Chondrocyte (in vitro differentiated cells): Measurements from ENCODE around the gene ZNF740. TPM values are rescaled to one million over a fixed set of nuclear protein-coding genes. Genes with fewer than 3 reads are reported as not detected.

Experiments used
- DNase-seq: peaks from one replicate; pipeline ENCODE4 v3.0.0; 2021; ENCODE audit warnings: mixed read lengths, low spot score
- H3K27ac Mint-ChIP-seq: one replicate; pipeline ENCODE4 v1.8.0; 2021; ENCODE audit warnings: mild to moderate bottlenecking, moderate library complexity, mixed read lengths; ENCODE audit not compliant: unreplicated experiment
- H3K27me3 Mint-ChIP-seq: 2 replicates; pipeline ENCODE4 v1.8.0; 2021; ENCODE audit warnings: low read depth, mixed read lengths
- H3K36me3 Mint-ChIP-seq: 2 replicates; pipeline ENCODE4 v1.8.0; 2021; ENCODE audit warnings: low read depth, mixed read lengths
- H3K4me1 Mint-ChIP-seq: 2 replicates; pipeline ENCODE4 v1.8.0; 2021; ENCODE audit warnings: low read depth, mild to moderate bottlenecking, mixed read lengths
- H3K4me3 Mint-ChIP-seq: one replicate; pipeline ENCODE4 v1.8.0; 2021; ENCODE audit warnings: mild to moderate bottlenecking, moderate library complexity, mixed read lengths; ENCODE audit not compliant: unreplicated experiment
- H3K9me3 Mint-ChIP-seq: 2 replicates; pipeline ENCODE4 v1.8.0; 2021; ENCODE audit warnings: low read depth, mixed read lengths
- total RNA-seq: library from RNA; stranded (reverse); gene quantifications from 3 replicates; pipeline ENCODE4 v1.2.1, GENCODE V29; 2021
- TF ChIP-seq, protein P1 (sequence below): fragments of 200-600 bp; sonication (generic); IDR thresholded peaks from 2 replicates; pipeline ENCODE4 v1.5.0; 2021; ENCODE audit warnings: antibody characterized with exemption, mild to moderate bottlenecking, moderate library complexity

The ZNF740 gene
- total RNA-seq, 1 donor from 2014 or later = 36.7 TPM

DNA sequence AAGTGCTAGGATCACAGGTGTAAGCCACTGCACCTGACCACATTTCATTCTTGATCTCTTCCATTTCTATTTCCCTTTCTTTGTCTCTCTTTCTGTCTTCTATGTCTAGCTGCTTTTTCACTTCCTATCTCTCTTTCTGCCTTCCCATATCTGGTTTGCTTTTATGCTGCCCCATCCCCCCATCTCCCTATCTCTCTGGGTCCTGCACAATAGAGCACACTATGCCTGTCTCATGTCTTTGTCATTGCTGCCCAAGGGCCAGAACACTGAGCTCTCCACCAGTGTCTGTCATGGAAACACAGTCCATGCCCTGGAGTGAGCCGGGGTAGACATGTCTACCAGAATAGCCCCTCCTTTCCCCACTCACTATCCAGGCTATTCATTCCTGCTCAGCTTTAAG is 63.8 kb downstream of the ZNF740 start:
- Mint-ChIP-seq H3K36me3 (peaks cover 1% of the 10 kb centered on the region), H3K4me3 (no peak overlapping the region), H3K27ac (no peak overlapping the region), H3K4me1 (no peaks in the 10 kb centered on the region), H3K27me3 (peaks cover 24% of the 10 kb centered on the region), H3K9me3 (no peaks in the 10 kb centered on the region)
- DNase-seq = no peak
- TF ChIP-seq, protein P1, sequence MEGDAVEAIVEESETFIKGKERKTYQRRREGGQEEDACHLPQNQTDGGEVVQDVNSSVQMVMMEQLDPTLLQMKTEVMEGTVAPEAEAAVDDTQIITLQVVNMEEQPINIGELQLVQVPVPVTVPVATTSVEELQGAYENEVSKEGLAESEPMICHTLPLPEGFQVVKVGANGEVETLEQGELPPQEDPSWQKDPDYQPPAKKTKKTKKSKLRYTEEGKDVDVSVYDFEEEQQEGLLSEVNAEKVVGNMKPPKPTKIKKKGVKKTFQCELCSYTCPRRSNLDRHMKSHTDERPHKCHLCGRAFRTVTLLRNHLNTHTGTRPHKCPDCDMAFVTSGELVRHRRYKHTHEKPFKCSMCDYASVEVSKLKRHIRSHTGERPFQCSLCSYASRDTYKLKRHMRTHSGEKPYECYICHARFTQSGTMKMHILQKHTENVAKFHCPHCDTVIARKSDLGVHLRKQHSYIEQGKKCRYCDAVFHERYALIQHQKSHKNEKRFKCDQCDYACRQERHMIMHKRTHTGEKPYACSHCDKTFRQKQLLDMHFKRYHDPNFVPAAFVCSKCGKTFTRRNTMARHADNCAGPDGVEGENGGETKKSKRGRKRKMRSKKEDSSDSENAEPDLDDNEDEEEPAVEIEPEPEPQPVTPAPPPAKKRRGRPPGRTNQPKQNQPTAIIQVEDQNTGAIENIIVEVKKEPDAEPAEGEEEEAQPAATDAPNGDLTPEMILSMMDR = no peak

Other genes starting within 250 kb of the ZNF740 start
- gene KRT18, start 231.6 kb upstream of the ZNF740 start, total RNA-seq = 44.7 to 173 TPM (median 172 TPM) in 3 replicates
- gene EIF4B, start 174.3 kb upstream of the ZNF740 start, total RNA-seq = 270 to 336 TPM (median 323 TPM) in 3 replicates
- 104 to 107 TPM (median 105 TPM) in 3 replicates for gene TNS2, start 130.7 kb upstream of the ZNF740 start, total RNA-seq
- gene SPRYD3, start 101.3 kb upstream of the ZNF740 start, total RNA-seq = 37.1 to 40.2 TPM (median 38.5 TPM) in 3 replicates
- 7.0 to 10.0 TPM (median 8.9 TPM) in 3 replicates for gene IGFBP6, start 83.1 kb upstream of the ZNF740 start, total RNA-seq
- not detected in 3 replicates for gene SOAT2, start 77.2 kb upstream of the ZNF740 start, total RNA-seq
- 24.3 to 34.6 TPM (median 27.1 TPM) in 3 replicates for gene CSAD, start 203 bp downstream of the ZNF740 start, total RNA-seq
- 0.37 to 0.46 TPM in 2 of 3 replicates, not detected in the other for gene ITGB7, start 26.5 kb downstream of the ZNF740 start, total RNA-seq
- gene RARG, start 51.5 kb downstream of the ZNF740 start, total RNA-seq = 19.4 to 30.0 TPM (median 21.7 TPM) in 3 replicates
- gene ESPL1, start 87.6 kb downstream of the ZNF740 start, total RNA-seq = 4.0 to 5.5 TPM (median 4.8 TPM) in 3 replicates
- gene PFDN5, start 114.8 kb downstream of the ZNF740 start, total RNA-seq = 266 to 309 TPM (median 274 TPM) in 3 replicates
- gene MYG1, start 119.0 kb downstream of the ZNF740 start, total RNA-seq = 44.1 to 47.0 TPM (median 47.0 TPM) in 3 replicates
- 48.6 to 71.1 TPM (median 52.8 TPM) in 3 replicates for gene AAAS, start 140.9 kb downstream of the ZNF740 start, total RNA-seq
- gene SP7, start 155.6 kb downstream of the ZNF740 start, total RNA-seq = not detected in 3 replicates
- gene SP1, start 199.5 kb downstream of the ZNF740 start, total RNA-seq = 57.1 to 59.7 TPM (median 59.0 TPM) in 3 replicates
- gene AMHR2, start 243.1 kb downstream of the ZNF740 start, total RNA-seq = not detected in 3 replicates